GM12878 (cell line): ENCODE results near the gene PYGM. TPM values are rescaled to one million over a fixed set of nuclear protein-coding genes. Genes with fewer than 3 reads are reported as not detected.

Experiments
- ASH2L ChIP-seq: fragments of 300-600, 200-600 bp; sonication (generic); IDR thresholded peaks from 2 replicates; pipeline ENCODE4 v1.6.1; 2017; ENCODE audit warnings: low read depth, mild to moderate bottlenecking, borderline replicate concordance
- BCL11A ChIP-seq: IDR thresholded peaks from 2 replicates; pipeline ENCODE4 v1.6.1; 2011; ENCODE audit warnings: low read depth, low read length
- BCL3 ChIP-seq: IDR thresholded peaks from 2 replicates; pipeline ENCODE4 v1.6.1; 2011; ENCODE audit warnings: borderline replicate concordance, low read depth, mild to moderate bottlenecking, moderate library complexity, low read length; ENCODE audit not compliant: insufficient read depth, poor library complexity, severe bottlenecking
- BRCA1 ChIP-seq: IDR thresholded peaks from 2 replicates; pipeline ENCODE4 v1.6.1; 2011; ENCODE audit warnings: low read depth, low read length, improper control_type of control experiment
- GATAD2B ChIP-seq: fragments of 450-650 bp; conservative IDR thresholded peaks from 2 replicates; pipeline ENCODE4 v1.6.1; 2017; ENCODE audit warnings: low read depth, mild to moderate bottlenecking, moderate library complexity
- HCFC1 ChIP-seq: fragments of 150-350 bp; IDR thresholded peaks from 2 replicates; pipeline ENCODE4 v1.6.1; 2014; ENCODE audit warnings: low read length
- HDAC2 ChIP-seq: fragments of 200-600 bp; sonication (generic); IDR thresholded peaks from 2 replicates; pipeline ENCODE4 v1.6.1; 2017
- IKZF1 ChIP-seq: fragments of 450-650 bp; conservative IDR thresholded peaks from 2 replicates; pipeline ENCODE4 v1.6.1; 2017; ENCODE audit warnings: antibody characterized with exemption, mild to moderate bottlenecking
- KDM1A ChIP-seq: fragments of 200-600 bp; sonication (generic); IDR thresholded peaks from 2 replicates; pipeline ENCODE4 v1.6.1; 2016; ENCODE audit warnings: borderline replicate concordance
- MTA3 ChIP-seq: IDR thresholded peaks from 2 replicates; pipeline ENCODE4 v1.6.1; 2012; ENCODE audit warnings: low read length, inconsistent platforms, borderline replicate concordance
- MYC ChIP-seq: IDR thresholded peaks from 2 replicates; pipeline ENCODE4 v1.6.1; 2011; ENCODE audit warnings: mild to moderate bottlenecking, low read length, moderate library complexity, inconsistent platforms; ENCODE audit not compliant: insufficient read depth, insufficient replicate concordance, insufficient read length, severe bottlenecking
- NFYB ChIP-seq: IDR thresholded peaks from 2 replicates; pipeline ENCODE4 v1.6.1; 2011; ENCODE audit warnings: low read depth, mild to moderate bottlenecking, low read length, improper control_type of control experiment, moderate library complexity; ENCODE audit not compliant: insufficient read depth
- NKRF ChIP-seq: fragments of 450-650 bp; conservative IDR thresholded peaks from 2 replicates; pipeline ENCODE4 v1.6.1; 2017; ENCODE audit warnings: mild to moderate bottlenecking, moderate library complexity
- PAX8 ChIP-seq: fragments of 450-650 bp; IDR thresholded peaks from 2 replicates; pipeline ENCODE4 v1.6.1; 2017; ENCODE audit warnings: mild to moderate bottlenecking, moderate library complexity
- POLR2AphosphoS2 ChIP-seq: IDR thresholded peaks from 2 replicates; pipeline ENCODE4 v1.6.1; 2011; ENCODE audit warnings: low read depth, mild to moderate bottlenecking, low read length, improper control_type of control experiment, moderate library complexity
- RAD51 ChIP-seq: fragments of 450-650 bp; IDR thresholded peaks from 2 replicates; pipeline ENCODE4 v1.6.1; 2016; ENCODE audit warnings: moderate library complexity, mild to moderate bottlenecking, inconsistent platforms
- RELB ChIP-seq: fragments of 450-650 bp; IDR thresholded peaks from 2 replicates; pipeline ENCODE4 v1.6.1; 2017; ENCODE audit warnings: low read depth, mild to moderate bottlenecking, moderate library complexity
- RFX5 ChIP-seq: IDR thresholded peaks from 2 replicates; pipeline ENCODE4 v1.6.1; 2011; ENCODE audit warnings: low read depth, low read length, improper control_type of control experiment
- SMARCA5 ChIP-seq: fragments of 450-650 bp; IDR thresholded peaks from 2 replicates; pipeline ENCODE4 v1.6.1; 2017; ENCODE audit warnings: mild to moderate bottlenecking
- SRF ChIP-seq, 2 experiments: IDR thresholded peaks; 2 replicates each; pipeline ENCODE4 v1.6.1; 2011; ENCODE audit warnings: low read depth in 2 of 2, low read length in 2 of 2, mild to moderate bottlenecking in 1 of 2, moderate library complexity in 1 of 2
- USF1 ChIP-seq: IDR thresholded peaks from 2 replicates; pipeline ENCODE4 v1.6.1; 2011; ENCODE audit warnings: borderline replicate concordance, low read depth, mild to moderate bottlenecking, moderate library complexity, mixed read lengths, low read length; ENCODE audit not compliant: insufficient read depth; ENCODE audit errors: extremely low read length
- ZNF207 ChIP-seq: fragments of 450-650 bp; IDR thresholded peaks from 2 replicates; pipeline ENCODE4 v1.6.1; 2014; ENCODE audit warnings: antibody characterized with exemption, mild to moderate bottlenecking, borderline replicate concordance
- ZNF24 ChIP-seq: fragments of 450-650 bp; IDR thresholded peaks from 2 replicates; pipeline ENCODE4 v1.6.1; 2017; ENCODE audit warnings: antibody characterized with exemption, mild to moderate bottlenecking
- ZNF274 ChIP-seq: IDR thresholded peaks from one replicate; pipeline ENCODE4 v1.8.0; 2011; ENCODE audit not compliant: insufficient read length, insufficient read depth
- ZNF384 ChIP-seq: IDR thresholded peaks from 2 replicates; pipeline ENCODE4 v1.6.1; 2012; ENCODE audit warnings: low read depth, mild to moderate bottlenecking, low read length, improper control_type of control experiment, borderline replicate concordance
- polyA plus RNA-seq, 11 experiments: library from polyadenylated mRNA; depleted of rRNA in 4 of 11; unstranded in 6 of 11; stranded (reverse) in 5 of 11; fragments of >200 nt; fragmentation: Nextera tagmentation in 4 of 11; fragmentation: Illumina TruSeq in 1 of 11; extraction: Ambion mirVana in 4 of 11; extraction: Trizol in 1 of 11; gene quantifications; 1 replicate in 1 of 11; 2 replicates in 10 of 11; pipeline versions ENCODE4 v1.2.1 to v1.2.3, GENCODE V29; 2011 to 2016; ENCODE audit warnings: inconsistent platforms in 2 of 11, missing spikeins in 2 of 11, low read depth in 1 of 11
- total RNA-seq, 4 experiments: library from RNA; depleted of rRNA in 3 of 4; stranded (reverse); fragments of >200 nt in 3 of 4; fragmentation: Illumina TruSeq in 1 of 4; extraction: Trizol in 1 of 4; gene quantifications; 2 replicates each; pipeline versions ENCODE4 v1.2.1 to v1.2.3, GENCODE V29; 2013 to 2021

The PYGM gene
- total and polyA plus RNA-seq, 10 of the 15 experiments (the other 5 are each of a cell fraction or from before 2014, with no cell fraction given), result 0.04 to 3.7 (median 0.27) TPM; not detected in 1

GRCh38 chr11:64772303-64773018, 12.7 kb upstream of the PYGM start (continued):
- TF ChIP-seq RELB, result 0 out of 2 replicates have a peak, but pooled peaks have one; percentile 28
- no peak for TF ChIP-seq ASH2L
- TF ChIP-seq RAD51, result 0 out of 2 replicates have a peak, but pooled peaks have one; percentile 15
- TF ChIP-seq ZNF274, result no peak
- TF ChIP-seq IKZF1, result no peak
- TF ChIP-seq RFX5, result no peak
- no peak for TF ChIP-seq BCL11A
- TF ChIP-seq NKRF, result no peak
- no peak for TF ChIP-seq KDM1A
- TF ChIP-seq POLR2AphosphoS2, result no peak
- TF ChIP-seq NFYB, result no peak
- 0 out of 2 replicates have a peak, but pooled peaks have one; percentile 44 for TF ChIP-seq SMARCA5
- TF ChIP-seq ZNF207, result no peak
- TF ChIP-seq USF1, result no peak
- no peak for TF ChIP-seq BRCA1
- TF ChIP-seq HDAC2, result no peak
- TF ChIP-seq MYC, result no peak
- TF ChIP-seq SRF (IDR thresholded peaks at IDR 0.05; ENCODE audit: low read depth in 2 of 2, low read length in 2 of 2), result no peak
- TF ChIP-seq BCL3, result no peak
- TF ChIP-seq HCFC1, result no peak
- TF ChIP-seq ZNF384, result peak; percentile 91
- no peak for TF ChIP-seq ZNF24
- no peak for TF ChIP-seq GATAD2B
- TF ChIP-seq PAX8, result no peak
- TF ChIP-seq MTA3, result no peak
